ENCODE measurements around the gene MRPL40. TPM values are rescaled to one million over a fixed set of nuclear protein-coding genes. Genes with fewer than 3 reads are reported as not detected.
A peak's percentile ranks its signal among the peaks of the same experiment; 100 is the strongest.
"Not testable (repeated sequence)": the region's sequence is repeated elsewhere in the genome, so short reads cannot be mapped to it uniquely, and the experiment has no call there.

The MRPL40 gene
- total RNA-seq, 4 donors from 2014 or later, result 37.5 to 69.3 (median 48.7) TPM

DNA sequence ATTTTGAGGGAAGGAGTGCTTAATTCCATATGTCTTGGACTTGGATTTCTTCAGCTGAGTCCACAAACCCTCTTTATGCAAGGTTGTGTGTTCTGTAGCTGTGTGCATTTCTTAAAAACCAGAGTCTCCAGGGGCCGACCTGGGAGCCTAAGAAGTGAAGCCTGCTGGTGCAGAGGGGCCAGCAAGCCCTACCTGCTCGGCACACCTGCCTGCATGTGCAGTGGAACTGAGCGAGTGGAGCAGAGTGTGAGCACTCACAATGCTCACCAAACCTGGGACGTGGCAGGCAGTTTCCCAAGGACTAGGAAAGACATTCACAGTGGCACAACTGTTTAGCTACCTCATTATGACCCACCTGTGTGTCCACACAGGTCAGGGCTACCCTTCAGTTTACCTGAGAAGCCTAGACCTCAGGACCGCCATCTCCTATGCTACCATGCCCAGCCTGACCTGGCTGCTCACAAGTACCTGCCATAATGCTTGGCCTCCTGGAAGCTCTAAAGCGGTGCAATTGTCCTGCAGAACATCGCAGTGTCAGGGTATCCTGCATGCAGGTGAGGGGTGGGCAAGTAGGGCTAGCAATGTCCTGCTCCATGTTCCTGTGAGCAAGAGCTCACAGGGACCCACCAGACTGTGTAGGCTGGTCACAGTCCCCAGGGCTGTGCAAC is 11.3 kb downstream of the MRPL40 start:
- no peak for TF ChIP-seq POLR2A (IDR thresholded peaks at IDR 0.05)
- TF ChIP-seq, protein P1, sequence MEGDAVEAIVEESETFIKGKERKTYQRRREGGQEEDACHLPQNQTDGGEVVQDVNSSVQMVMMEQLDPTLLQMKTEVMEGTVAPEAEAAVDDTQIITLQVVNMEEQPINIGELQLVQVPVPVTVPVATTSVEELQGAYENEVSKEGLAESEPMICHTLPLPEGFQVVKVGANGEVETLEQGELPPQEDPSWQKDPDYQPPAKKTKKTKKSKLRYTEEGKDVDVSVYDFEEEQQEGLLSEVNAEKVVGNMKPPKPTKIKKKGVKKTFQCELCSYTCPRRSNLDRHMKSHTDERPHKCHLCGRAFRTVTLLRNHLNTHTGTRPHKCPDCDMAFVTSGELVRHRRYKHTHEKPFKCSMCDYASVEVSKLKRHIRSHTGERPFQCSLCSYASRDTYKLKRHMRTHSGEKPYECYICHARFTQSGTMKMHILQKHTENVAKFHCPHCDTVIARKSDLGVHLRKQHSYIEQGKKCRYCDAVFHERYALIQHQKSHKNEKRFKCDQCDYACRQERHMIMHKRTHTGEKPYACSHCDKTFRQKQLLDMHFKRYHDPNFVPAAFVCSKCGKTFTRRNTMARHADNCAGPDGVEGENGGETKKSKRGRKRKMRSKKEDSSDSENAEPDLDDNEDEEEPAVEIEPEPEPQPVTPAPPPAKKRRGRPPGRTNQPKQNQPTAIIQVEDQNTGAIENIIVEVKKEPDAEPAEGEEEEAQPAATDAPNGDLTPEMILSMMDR (IDR thresholded peaks at IDR 0.05), result no peak
- WGBS, 2 donors, result 64 to 91% methylated on average over 5 to 6 of the region's 7 CpGs
- Histone ChIP-seq H3K27ac (no peak overlapping the region), H3K4me1 (peaks cover 19 to 26% of the 10 kb centered on the region in 2 donors), H3K27me3 (no peaks in the 10 kb centered on the region), H3K4me3 (replicated peaks in 1 of 3) (no peak overlapping the region), H3K36me3 (peaks cover 0 to 9% of the 10 kb centered on the region in 2 donors), H3K9me3 (no peaks in the 10 kb centered on the region)
- no peak for DNase-seq
- intact Hi-C loops (cut with DNase I), result loop anchor here (5.0 to 10.0 kb wide), 2 partner anchors 49 to 136 kb away; no protein-coding TSS in a partner anchor

DNA sequence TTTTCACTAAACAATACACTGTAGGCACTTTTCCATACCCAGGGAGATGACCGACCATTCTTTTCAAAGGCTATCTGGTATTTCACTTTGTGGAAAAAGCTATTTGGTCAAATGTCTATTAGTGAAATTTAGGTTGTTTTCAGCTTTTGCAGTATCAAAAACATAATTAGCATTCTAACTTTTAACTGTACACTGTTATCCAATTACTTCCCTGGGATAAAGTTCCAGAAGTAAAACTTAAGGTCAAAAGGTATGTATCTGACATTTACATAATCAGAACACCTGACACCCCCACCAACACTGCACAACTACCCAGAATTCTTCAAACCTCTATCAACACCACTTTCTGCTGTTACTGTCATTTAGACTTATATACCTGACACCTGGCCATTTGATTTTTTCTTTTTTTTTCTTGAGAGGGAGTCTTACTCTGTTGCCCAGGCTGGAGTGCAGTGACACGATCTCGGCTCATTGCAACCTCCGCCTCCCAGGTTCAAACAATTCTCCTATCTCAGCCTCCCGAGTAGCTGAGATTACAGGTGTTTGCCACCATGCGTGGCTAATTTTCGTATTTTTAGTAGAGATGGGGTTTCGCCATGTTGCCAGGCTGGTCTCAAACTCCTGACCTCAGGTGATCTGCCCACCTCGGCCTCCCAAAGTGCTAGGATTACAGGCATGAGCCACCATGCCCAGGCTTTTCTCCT is 13.1 kb downstream of the MRPL40 start:
- not testable (repeated sequence) for DNase-seq; H3K4me3 ChIP-seq (replicated peaks in 1 of 3); H3K36me3 ChIP-seq; H3K9me3 ChIP-seq; H3K27me3 ChIP-seq
- peak overlapping the region in 1 of 3 donors; percentile 10 for H3K27ac ChIP-seq
- 93 to 94% methylated on average over 9 of the region's 9 CpGs for WGBS, 2 donors
- H3K4me1 ChIP-seq, result peaks cover 22 to 29% of the 10 kb centered on the region in 2 donors
- intact Hi-C loops (cut with DNase I), result loop anchor here (10.0 kb wide), 1 partner anchor 51 kb away; no protein-coding TSS in a partner anchor

DNA sequence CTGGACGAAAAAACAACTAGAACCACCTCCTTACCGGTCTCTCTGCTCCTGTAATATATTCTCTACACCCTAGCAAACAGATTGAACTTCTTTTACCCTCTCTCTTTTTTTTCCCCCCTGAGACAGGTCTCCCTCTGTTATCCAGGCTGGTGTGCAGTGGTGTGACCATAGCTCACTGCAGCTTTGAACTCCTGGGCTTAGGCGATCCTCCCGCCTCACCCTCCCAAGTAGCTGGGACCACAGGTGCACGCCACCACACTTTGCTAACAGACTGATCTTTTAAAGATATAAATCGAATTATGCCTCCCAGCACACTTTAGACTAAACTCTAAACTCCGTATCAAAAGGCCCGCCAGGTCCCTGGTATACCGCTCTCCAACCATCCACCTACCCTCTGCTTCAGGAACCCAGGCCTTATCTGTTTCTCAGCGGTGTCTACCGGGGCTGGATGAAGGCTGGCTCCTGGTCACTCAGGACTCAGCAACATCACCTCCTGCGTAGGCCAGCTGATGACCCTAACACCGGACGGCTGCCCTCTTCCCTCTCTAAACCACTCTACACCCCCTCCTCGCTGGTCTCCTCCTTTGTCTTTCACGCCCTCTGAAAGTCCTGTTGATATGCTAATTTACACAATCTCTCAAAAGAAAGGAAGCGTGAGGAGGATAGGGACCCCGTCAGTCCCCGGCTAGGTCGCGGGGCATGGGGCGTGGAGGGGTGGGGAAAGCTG is 14.4 kb downstream of the MRPL40 start:
- DNase-seq, result no peak
- WGBS, 2 donors, result 18 to 22% methylated on average over 22 of the region's 22 CpGs
- peak overlapping the region; percentile 59 to 91 (median 72) for H3K4me3 ChIP-seq (replicated peaks in 1 of 3)
- intact Hi-C loops (cut with DNase I), result loop anchor here (10.0 kb wide), 1 partner anchor 52 kb away; no protein-coding TSS in a partner anchor
- TF ChIP-seq, protein P1 (IDR thresholded peaks at IDR 0.05), result no peak
- TF ChIP-seq POLR2A (IDR thresholded peaks at IDR 0.05), result no peak
- H3K9me3 ChIP-seq, result no peaks in the 10 kb centered on the region
- H3K27me3 ChIP-seq, result no peaks in the 10 kb centered on the region
- peaks cover 22 to 29% of the 10 kb centered on the region in 2 donors for H3K4me1 ChIP-seq
- peak overlapping the region; percentile 89 to 92 (median 91) for H3K27ac ChIP-seq
- peaks cover 0 to 9% of the 10 kb centered on the region in 2 donors for H3K36me3 ChIP-seq

DNA sequence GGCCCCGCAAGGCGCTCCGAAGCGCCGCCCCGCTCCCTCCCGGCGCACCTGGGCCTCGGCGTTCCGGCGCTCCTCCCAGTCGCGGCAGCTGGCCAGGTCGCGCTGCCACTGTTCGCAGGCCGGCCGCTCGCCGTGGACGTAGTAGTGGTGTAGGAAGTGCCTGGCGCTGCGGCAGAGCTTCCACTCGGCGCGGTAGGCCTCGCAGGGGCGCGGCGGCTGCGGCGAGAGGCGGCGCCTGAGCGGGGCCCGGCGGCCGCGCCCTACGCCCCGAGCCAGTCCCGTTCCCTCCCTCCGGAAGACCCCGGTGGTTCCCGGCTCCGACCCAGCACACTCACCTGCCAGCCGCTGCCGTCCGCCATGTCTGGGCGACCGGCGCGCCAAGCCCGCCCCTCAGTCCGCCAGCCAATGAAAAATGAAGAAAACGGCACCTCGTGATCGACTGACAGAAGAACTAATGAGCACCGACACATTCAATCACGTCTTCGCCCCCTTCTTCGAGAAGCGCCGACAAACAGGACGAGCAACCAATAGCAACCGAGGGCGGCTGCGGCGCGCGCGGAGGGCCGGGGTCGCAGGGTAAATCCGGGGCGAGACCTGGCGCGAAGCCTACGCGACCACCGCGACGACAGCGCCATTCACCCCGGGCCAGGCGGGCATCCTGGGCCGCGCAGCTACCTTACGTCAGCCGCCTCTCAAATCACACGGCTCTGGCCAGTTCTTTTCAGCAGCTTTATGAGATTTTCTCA is 15.2 kb downstream of the MRPL40 start, which contains the start of gene C22orf39:
Gene C22orf39 (minus strand): TSS at position 382 of the 746 bp plus-strand sequence. CDS start 23 bp downstream, at position 359.
- peak within 1 kb of the TSS; percentile 59 to 91 (median 72) for H3K4me3 ChIP-seq (replicated peaks in 1 of 3)
- H3K9me3 ChIP-seq, result no peaks in the 10 kb centered on the region
- H3K4me1 ChIP-seq, result peaks cover 22 to 29% of the 10 kb centered on the region in 2 donors
- intact Hi-C loops (cut with DNase I), result loop anchor here (10.0 kb wide), 1 partner anchor 53 kb away; no protein-coding TSS in a partner anchor
- H3K27me3 ChIP-seq, result no peaks in the 10 kb centered on the region
- TF ChIP-seq, protein P1 (IDR thresholded peaks at IDR 0.05), result no peak
- peak; percentile 18 to 92 for TF ChIP-seq POLR2A (IDR thresholded peaks at IDR 0.05)
- H3K36me3 ChIP-seq, result peaks cover 0 to 13% of the 10 kb centered on the region in 2 donors
- peak; percentile 92 to 93 for DNase-seq
- 0 to 1% methylated on average over 22 to 64 of the region's 92 CpGs for WGBS, 2 donors
- peak within 1 kb of the TSS; percentile 89 to 92 (median 91) for H3K27ac ChIP-seq

Data from thyroid gland (tissue), 4 donors.